Measurements from ENCODE around the gene FABP1. TPM values are rescaled to one million over a fixed set of nuclear protein-coding genes. Genes with fewer than 3 reads are reported as not detected.

The FABP1 gene
- total and polyA plus RNA-seq, 9 of the 15 experiments (the other 6 are each of a cell fraction or from before 2014, with no cell fraction given) = 0.64 TPM; not detected in 8

- no peak for TF ChIP-seq ETV6 (IDR thresholded peaks at IDR 0.05; ENCODE audit: borderline replicate concordance in 1 of 2, low read depth in 2 of 2, low read length in 1 of 2)
- TF ChIP-seq ETV6 (CRISPR knock-in tag; IDR thresholded peaks at IDR 0.05; ENCODE audit: borderline replicate concordance) = no peak
- no peak for TF ChIP-seq CBX1 (IDR thresholded peaks at IDR 0.05; ENCODE audit: low read depth)
- no peak for TF ChIP-seq MTA2 (IDR thresholded peaks at IDR 0.05; ENCODE audit: low read depth)
- TF ChIP-seq PHF8 (IDR thresholded peaks at IDR 0.05; ENCODE audit: borderline replicate concordance, low read length) = no peak
Measured at GRCh38 chr2:88123164-88123974, 4.5 kb downstream of the FABP1 start (continued).

GRCh38 chr2:88122141-88122884 is 5.5 kb downstream of the FABP1 start:
- CTCF ChIA-PET (ENCODE audit: low intra/inter-chr PET ratio) = no interaction called here
- TF ChIP-seq HMBOX1 (IDR thresholded peaks at IDR 0.05) = no peak
- no peak overlapping the region for H3K9ac ChIP-seq (ENCODE audit: insufficient read depth in 1 of 2, low read depth in 2 of 2, low read length in 2 of 2)
- ATAC-seq (no peak), FAIRE-seq (no peak), DNase-seq (ENCODE audit: extremely low read depth in 1 of 4, low spot score in 3 of 4) (no peak)
- H3K27me3 ChIP-seq (ENCODE audit: control insufficient read depth in 2 of 2, insufficient read depth in 2 of 2, low read length in 2 of 2) = peaks cover 46 to 58% of the 10 kb centered on the region in 2 experiments
- in situ Hi-C loops (cut with MboI) (no loop called here), intact Hi-C loops (cut with micrococcal nuclease) (no loop called here)
- POLR2A ChIA-PET = no interaction called here
- peaks cover 2% of the 10 kb centered on the region; the same call in 1 of the 2 replicates for H4K20me1 ChIP-seq (replicated peaks; ENCODE audit: control insufficient read depth, insufficient read depth, low read length)
- H3K9me3 ChIP-seq (replicated peaks; ENCODE audit: control insufficient read depth, insufficient read depth, low read depth, low read length) = no peaks in the 10 kb centered on the region
- no peaks in the 10 kb centered on the region for H3K36me3 ChIP-seq (ENCODE audit: control insufficient read depth, insufficient read depth, low read length)
- H3K9me1 ChIP-seq (ENCODE audit: control insufficient read depth, insufficient read depth, low read length) = peaks cover 2% of the 10 kb centered on the region
- no peaks in the 10 kb centered on the region for H3K79me2 ChIP-seq (ENCODE audit: control insufficient read depth, insufficient read depth, low read length)
- H3K27ac ChIP-seq (ENCODE audit: extremely low read depth, low read depth, low read length) = no peak overlapping the region
- H3K4me2 ChIP-seq (ENCODE audit: insufficient read depth, low read length) = no peak overlapping the region
- H3K4me1 ChIP-seq (replicated peaks in 1 of 2; ENCODE audit: control insufficient read depth in 2 of 2, insufficient read depth in 2 of 2, low read length in 2 of 2) = no peaks in the 10 kb centered on the region
- BruUV-seq (replicated peaks) = no TSS peak
- 0% methylated on average over 8 of the region's 8 CpGs for WGBS (ENCODE audit: insufficient coverage, low coverage, missing lambda C conversion rate)
- H2AFZ ChIP-seq (ENCODE audit: low read depth, low read length) = no peak overlapping the region
- H3K4me3 ChIP-seq = no peak overlapping the region

Data from K562 (cell line).